Measurements from ENCODE around the gene CHST8. TPM values are rescaled to one million over a fixed set of nuclear protein-coding genes. Genes with fewer than 3 reads are reported as not detected.

The CHST8 gene
- polyA plus RNA-seq, 1 donor: 0.38 TPM

GRCh38 chr19:33717878-33718277, 96.1 kb downstream of the CHST8 start:
- DNase-seq (ENCODE audit: low read depth): no peak

- DNase-seq (ENCODE audit: low read depth): no peak
These were observed 97.0 kb downstream of the CHST8 start for GRCh38 chr19:33718651-33719254.

DNA sequence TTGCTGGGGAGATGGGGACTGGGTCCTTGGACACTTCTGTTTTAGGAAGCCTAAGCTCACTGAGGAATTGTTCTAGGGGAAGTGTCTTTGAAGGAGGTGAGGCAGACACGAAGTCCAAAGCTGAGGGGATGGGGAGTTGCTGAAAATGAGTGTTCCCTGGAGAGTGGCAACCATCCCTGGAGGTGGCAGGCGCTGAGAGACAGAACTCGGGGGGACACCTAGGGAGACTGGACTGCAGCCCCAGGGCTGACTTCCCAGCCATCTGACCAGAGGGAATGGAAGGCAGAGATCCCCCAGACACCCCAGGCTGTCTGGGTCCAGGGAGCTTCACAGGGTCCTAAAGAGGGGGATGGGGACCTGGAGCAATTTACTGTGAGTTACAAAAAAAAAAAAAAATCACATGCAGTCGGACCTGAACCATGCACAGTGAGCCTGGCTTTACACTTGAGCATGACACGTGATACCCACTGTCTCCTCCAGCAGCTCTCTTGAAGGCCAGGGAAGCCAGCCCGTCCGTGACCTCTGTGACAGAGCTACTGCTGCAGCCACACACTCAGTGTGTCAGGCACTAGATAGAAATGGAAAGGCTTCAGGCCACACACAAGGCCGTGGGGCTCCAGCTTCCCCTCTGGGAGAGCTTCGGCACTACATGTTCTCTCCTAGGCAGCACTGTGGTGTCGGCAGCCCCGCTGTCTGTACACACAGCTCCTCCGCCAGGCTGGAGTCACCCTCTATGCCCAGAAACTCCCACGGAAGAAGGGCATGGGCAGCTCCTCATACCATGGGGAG, 97.8 kb downstream of the CHST8 start:
- DNase-seq (ENCODE audit: low read depth): no peak

DNA sequence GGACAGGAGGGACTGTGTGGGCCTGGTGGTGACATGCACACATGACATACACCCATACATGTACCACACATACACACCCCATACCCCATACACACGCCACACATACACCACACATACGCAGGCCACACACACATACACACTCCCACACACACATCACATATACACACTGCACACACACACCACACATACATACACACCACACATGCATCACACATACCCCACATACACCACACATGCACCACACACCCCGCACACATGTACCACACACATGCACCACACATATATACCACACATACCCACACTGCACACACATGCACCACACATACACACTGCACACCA, 98.4 kb downstream of the CHST8 start:
- no peak for DNase-seq (ENCODE audit: low read depth)

DNA sequence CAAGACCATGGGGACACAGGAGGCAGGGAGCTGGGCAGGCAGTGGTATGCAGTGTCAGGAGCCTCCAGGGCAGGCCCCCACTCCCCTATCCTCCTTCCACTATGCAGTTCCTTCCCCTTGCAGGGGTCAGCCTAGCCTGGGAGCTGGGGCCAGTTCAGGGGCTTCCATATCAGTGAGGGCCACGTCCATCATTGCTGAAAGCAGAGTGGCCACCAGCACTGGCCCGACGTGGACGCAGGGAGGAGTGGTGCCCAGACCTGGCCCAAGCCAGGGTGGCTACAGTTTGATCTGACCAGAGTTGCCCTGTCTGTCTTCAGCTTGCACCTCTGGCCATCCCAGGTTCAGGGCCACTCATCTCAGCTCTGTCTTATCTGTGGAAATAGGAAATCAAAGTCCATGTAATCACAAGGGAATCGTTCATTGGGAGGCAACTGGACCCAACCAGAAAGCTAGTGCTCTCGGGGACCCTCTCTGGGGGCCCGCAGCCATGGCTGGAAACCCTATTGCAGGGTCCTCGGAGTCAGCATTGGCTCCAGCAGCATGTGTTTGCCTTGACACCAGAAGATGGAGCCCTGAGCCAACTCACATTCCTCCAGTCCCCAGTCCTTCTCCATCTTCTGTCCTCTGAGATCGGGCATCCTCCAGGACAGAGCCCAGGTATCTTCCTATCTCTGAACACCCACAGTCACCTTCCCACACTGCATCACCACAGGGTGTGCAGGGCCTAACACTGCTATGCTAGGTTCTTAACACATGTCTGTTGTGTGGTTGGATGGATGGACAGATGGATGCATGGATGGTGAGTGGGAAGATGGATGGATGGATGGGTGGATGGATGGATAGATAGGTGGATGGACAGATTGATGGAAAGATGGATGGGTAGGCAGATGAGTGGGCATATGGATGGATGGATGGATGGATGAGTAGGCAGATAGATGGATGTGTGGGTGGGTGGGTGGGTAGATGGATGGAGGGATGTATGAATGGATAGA, 99.2 kb downstream of the CHST8 start:
- no peak for DNase-seq (ENCODE audit: low read depth)

DNA sequence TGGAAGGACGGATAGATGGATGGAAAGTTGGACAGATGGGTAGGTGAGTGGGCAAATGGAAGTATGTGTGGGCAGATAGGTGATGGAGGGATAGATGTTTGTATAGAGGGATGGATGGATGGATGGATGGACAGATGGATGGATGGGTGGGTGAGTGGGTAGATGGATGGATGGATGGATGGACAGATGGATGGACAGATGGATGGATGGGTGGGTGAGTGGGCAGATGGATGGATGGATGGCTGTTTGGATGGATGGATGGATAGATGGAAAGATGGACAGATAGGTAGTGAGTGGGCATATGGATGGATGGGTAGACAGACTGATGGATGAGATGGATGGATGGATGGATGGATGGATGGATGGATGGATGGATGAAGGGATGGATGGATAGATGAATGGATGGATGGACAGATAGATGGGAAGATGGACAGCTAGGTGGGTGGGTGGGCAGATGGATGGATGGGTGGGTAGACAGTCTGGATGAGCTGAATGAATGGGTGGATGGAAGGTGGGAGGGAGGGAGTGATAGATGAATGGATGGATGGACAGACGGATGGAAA, 100.1 kb downstream of the CHST8 start:
- no peak for DNase-seq (ENCODE audit: low read depth)

GRCh38 chr19:33722456-33723239, 100.9 kb downstream of the CHST8 start:
- no peak for DNase-seq (ENCODE audit: low read depth)

DNA sequence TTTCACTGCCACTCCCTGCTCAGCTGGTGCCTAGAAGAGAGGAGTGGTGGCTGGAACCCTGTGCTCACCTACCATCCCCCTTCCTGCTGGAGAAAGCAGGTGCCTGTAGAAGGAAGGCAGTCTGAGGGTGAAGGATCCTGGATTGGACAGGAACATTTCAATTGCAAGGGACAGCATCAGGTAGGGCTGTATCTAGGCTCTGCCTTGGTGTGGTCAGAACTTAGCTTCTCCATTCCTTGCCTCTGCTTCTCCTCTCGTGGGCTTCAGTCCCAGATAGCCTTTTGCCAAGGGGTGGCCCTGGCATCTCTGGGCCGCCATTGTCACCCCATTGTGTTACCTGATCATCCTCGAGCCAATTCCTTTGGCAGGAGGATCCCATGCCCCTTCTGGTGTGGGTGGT, 101.8 kb downstream of the CHST8 start:
- no peak for DNase-seq (ENCODE audit: low read depth)

DNA sequence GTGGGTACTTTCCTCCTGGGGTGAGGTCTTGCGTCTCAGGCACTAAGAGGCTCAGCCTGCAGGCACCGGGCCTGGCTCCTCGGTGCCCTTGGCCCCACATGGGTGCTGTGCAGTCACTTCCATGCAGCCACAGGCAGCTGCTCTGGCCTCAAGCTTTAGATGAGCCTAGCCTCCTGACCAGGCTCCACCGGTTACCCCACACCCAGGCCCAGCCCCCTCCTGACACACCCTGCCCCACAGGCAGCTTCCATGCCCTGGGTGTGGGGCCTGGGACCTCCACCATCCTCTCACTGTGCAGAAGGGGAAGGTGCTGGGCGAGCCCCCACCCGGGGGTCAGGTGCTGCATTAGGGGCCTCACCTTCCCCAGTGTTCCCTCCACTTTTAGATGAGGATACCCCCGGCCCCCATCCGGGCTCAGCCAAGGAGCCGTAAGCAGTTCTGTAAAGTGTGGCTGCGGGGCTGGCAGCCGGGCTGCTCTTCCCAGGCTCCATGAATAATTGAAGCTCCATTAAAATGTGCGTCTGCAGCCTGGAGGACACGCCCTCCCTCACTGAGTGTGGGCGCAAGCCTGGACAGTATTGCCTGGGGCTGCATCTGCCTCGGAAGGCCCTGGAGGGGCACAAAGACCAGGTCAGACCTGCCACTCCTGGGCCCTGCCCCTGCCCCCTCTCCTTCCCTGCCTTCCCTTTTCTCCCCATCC, 102.4 kb downstream of the CHST8 start:
- DNase-seq (ENCODE audit: low read depth): no peak

DNA sequence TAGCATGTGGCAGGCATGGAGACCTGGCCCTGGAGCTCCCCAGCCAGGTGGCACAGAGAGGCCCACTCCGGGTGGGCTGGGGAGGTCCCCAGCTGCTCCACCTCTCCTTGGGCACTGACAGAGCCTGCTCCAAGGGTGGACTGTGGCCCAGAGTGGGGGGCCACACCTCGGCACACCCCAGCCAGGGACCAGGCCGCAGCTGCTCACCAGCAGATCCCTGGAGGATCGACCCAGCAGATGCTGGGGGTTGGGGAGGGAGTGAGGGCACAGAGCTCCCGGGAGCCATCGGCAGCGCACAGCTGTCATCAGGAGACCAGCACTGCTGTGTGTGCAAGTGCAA, 102.9 kb downstream of the CHST8 start:
- DNase-seq (ENCODE audit: low read depth): no peak

- DNase-seq (ENCODE audit: low read depth): no peak
These were observed 103.8 kb downstream of the CHST8 start for GRCh38 chr19:33725567-33725966.

DNA sequence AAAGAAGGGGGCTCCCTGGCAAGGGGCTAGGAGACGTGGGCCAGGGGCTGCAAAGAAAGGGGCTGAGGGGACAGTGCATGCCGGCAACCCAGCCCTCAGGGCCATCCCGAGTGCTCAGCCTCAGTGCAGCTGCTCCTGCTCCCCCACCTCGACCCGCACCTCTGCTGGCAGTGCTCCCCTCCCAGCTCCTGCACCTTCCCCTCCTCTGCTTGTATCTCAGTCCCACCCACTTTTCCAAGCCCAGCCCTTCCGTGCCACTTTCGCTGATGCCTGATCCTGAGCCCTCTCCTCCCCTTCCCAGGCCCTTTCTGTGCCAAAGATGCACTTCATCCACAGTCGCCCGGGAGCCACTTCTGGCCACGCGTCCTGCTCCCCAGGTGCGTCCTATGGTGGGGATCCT, 105.0 kb downstream of the CHST8 start:
- DNase-seq (ENCODE audit: low read depth): no peak

- no peak for DNase-seq (ENCODE audit: low read depth)
These were observed 105.7 kb downstream of the CHST8 start for GRCh38 chr19:33727331-33727998.

GRCh38 chr19:33728141-33728540, 106.4 kb downstream of the CHST8 start:
- DNase-seq (ENCODE audit: low read depth): no peak

DNA sequence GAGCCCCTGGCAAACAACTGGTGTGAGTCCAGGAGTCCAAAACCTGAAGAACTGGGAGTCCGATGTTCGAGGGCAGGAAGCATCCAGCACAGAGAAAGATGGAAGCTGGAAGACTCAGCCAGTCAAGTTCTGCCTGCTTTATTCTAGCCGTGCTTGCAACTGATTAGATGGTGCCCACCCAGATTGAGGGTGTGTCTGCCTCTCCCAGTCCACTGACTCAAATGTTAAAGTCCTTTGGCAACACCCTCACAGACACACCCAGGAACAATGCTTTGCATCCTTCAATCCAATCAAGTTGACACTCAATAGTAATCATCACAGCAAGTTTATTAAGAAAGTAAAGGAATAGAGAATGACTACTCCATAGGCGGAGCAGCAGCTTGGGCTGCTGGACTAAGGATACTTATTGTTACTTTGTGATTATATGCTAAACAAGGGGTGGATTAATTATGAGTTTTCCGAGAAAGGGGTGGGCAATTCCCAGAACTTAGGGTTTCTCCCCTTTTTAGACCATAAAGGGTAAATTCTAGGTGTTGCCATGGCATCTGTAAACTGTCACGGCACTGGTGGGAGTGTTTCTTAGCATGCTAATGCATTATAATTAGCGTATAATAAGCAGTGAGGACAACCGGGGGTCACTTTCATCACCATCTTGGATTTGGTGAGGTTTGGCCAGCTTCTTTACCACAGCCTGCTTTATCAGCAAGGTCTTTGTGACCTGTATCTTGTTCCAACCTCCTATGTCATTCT, 109.3 kb downstream of the CHST8 start:
- DNase-seq (ENCODE audit: low read depth): no peak

GRCh38 chr19:33731881-33732280, 110.1 kb downstream of the CHST8 start:
- no peak for DNase-seq (ENCODE audit: low read depth)

- no peak for DNase-seq (ENCODE audit: low read depth)
These were observed 113.2 kb downstream of the CHST8 start for GRCh38 chr19:33734913-33735312.

DNA sequence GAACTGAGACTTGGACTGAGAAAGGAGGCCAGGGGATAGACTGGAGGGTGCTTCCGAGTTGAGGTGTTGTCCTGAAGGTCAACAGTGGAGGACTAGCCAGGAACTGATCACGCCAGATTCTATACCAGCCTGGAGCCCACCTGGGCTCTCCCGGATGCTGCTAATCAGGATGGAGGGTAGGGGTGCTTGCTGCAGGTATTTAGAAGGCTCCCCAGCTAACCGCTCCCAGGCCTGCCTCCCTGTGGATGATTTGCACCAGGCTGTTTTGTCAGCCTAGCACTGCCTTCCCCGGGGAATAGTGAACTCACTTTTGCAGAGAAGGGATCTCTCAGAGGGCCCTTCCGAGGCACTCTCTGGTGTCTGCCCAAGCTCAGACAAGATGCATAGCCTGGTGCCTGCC, 114.4 kb downstream of the CHST8 start:
- DNase-seq (ENCODE audit: low read depth): no peak

GRCh38 chr19:33736787-33737186, 115.0 kb downstream of the CHST8 start:
- DNase-seq (ENCODE audit: low read depth): no peak
